PC-9 (cell line): ENCODE measurements around the gene ARHGAP6. TPM values are rescaled to one million over a fixed set of nuclear protein-coding genes. Genes with fewer than 3 reads are reported as not detected.
"Not testable (repeated sequence)": the region's sequence is repeated elsewhere in the genome, so short reads cannot be mapped to it uniquely, and the experiment has no call there.

ENCODE experiments used
- BruUV-seq: library from RNA; stranded (reverse); fragments of 400-500 nt; replicated peaks from 2 replicates; lab custom pipeline; 2021; lab: Mats Ljungman, UMichigan
- CTCF ChIA-PET: fragments of 300-600 bp; sonication (Branson Sonifier 250); formaldehyde crosslinking; loops from one replicate; lab custom pipeline; 2022; ENCODE audit warnings: antibody characterized with exemption; lab: Charles Lee
- POLR2A ChIA-PET: fragments of 300-600 bp; sonication (Branson Sonifier 250); formaldehyde crosslinking; loops from one replicate; lab custom pipeline; 2022; ENCODE audit warnings: antibody characterized with exemption; ENCODE audit not compliant: unreplicated experiment; lab: Charles Lee
- DNase-seq, 2 experiments: peaks; one replicate each; pipeline versions ENCODE4 v3.0.0 to v3.0.0-alpha.2; 2015 to 2022; ENCODE audit warnings: mixed read lengths in 1 of 2
- H2AFZ ChIP-seq: fragments of 200-600 bp; sonication (generic); 2 replicates; pipeline ENCODE4 v1.8.1; 2017; ENCODE audit warnings: antibody characterized with exemption
- H3F3A ChIP-seq: fragments of 200-600 bp; sonication (generic); 2 replicates; pipeline ENCODE4 v1.8.1; 2017; ENCODE audit warnings: antibody characterized with exemption, mild to moderate bottlenecking, low read depth; ENCODE audit not compliant: insufficient read depth
- H3K27ac ChIP-seq: fragments of 200-600 bp; sonication (generic); 2 replicates; pipeline ENCODE4 v1.6.1; 2016; ENCODE audit warnings: mixed run types
- H3K27me3 ChIP-seq: fragments of 200-600 bp; sonication (generic); 2 replicates; pipeline ENCODE4 v1.6.1; 2016; ENCODE audit warnings: low read depth, mixed run types; ENCODE audit not compliant: insufficient read depth
- H3K36me3 ChIP-seq: fragments of 200-600 bp; sonication (generic); 2 replicates; pipeline ENCODE4 v1.6.1; 2016; ENCODE audit warnings: low read depth, mixed run types
- H3K4me1 ChIP-seq: fragments of 200-600 bp; sonication (generic); replicated peaks from 2 replicates; pipeline ENCODE4 v1.6.1; 2016; ENCODE audit warnings: mixed run types; ENCODE audit not compliant: insufficient read depth
- H3K4me2 ChIP-seq: fragments of 200-600 bp; sonication (generic); 2 replicates; pipeline ENCODE4 v1.6.1; 2017; ENCODE audit warnings: mixed run types
- H3K4me3 ChIP-seq: fragments of 200-600 bp; sonication (generic); 2 replicates; pipeline ENCODE4 v1.6.1; 2016; ENCODE audit warnings: mixed run types
- H3K79me2 ChIP-seq: fragments of 200-600 bp; sonication (generic); 2 replicates; pipeline ENCODE4 v1.6.1; 2017; ENCODE audit warnings: low read depth, mixed run types
- H3K9me2 ChIP-seq: fragments of 200-600 bp; sonication (generic); 2 replicates; pipeline ENCODE4 v1.8.1; 2017; ENCODE audit warnings: mild to moderate bottlenecking; ENCODE audit not compliant: insufficient read depth
- H3K9me3 ChIP-seq: fragments of 200-600 bp; sonication (generic); 2 replicates; pipeline ENCODE4 v1.8.1; 2016; ENCODE audit warnings: low read depth; ENCODE audit not compliant: insufficient read depth
- H4K20me1 ChIP-seq: fragments of 200-600 bp; sonication (generic); 2 replicates; pipeline ENCODE4 v1.8.1; 2017; ENCODE audit not compliant: insufficient read depth
- EZH2 ChIP-seq: fragments of 200-600 bp; sonication (generic); IDR thresholded peaks from 2 replicates; pipeline ENCODE4 v1.8.0; 2017; ENCODE audit warnings: antibody characterized with exemption, low read depth
- intact Hi-C: fragments of 100-400 bp; cut with micrococcal nuclease; formaldehyde crosslinking; loops from one replicate; pipeline ENCODE4 v1.10.0; 2022; ENCODE audit not compliant: unreplicated experiment
- total RNA-seq: library from RNA; stranded (reverse); gene quantifications from 2 replicates; pipeline ENCODE4 v1.2.3, GENCODE V29; 2021
- TF ChIP-seq, protein P1 (sequence below): fragments of 200-600 bp; sonication (generic); conservative IDR thresholded peaks from 2 replicates; pipeline ENCODE4 v1.6.1; 2017; ENCODE audit warnings: mixed run types, antibody characterized with exemption, mild to moderate bottlenecking, moderate library complexity

The ARHGAP6 gene
- total RNA-seq, 1 experiment from 2014 or later = not detected

GRCh38 chrX:11626351-11626750 lies 39.4 kb downstream of the ARHGAP6 start:
- ChIA-PET CTCF (no interaction called here), POLR2A (no interaction called here)
- intact Hi-C loops = no loop called here
- no peaks in the 10 kb centered on the region for H3K27me3 ChIP-seq
- H3K4me2 ChIP-seq = no peak overlapping the region
- H3K79me2 ChIP-seq = no peaks in the 10 kb centered on the region
- TF ChIP-seq, protein P1, sequence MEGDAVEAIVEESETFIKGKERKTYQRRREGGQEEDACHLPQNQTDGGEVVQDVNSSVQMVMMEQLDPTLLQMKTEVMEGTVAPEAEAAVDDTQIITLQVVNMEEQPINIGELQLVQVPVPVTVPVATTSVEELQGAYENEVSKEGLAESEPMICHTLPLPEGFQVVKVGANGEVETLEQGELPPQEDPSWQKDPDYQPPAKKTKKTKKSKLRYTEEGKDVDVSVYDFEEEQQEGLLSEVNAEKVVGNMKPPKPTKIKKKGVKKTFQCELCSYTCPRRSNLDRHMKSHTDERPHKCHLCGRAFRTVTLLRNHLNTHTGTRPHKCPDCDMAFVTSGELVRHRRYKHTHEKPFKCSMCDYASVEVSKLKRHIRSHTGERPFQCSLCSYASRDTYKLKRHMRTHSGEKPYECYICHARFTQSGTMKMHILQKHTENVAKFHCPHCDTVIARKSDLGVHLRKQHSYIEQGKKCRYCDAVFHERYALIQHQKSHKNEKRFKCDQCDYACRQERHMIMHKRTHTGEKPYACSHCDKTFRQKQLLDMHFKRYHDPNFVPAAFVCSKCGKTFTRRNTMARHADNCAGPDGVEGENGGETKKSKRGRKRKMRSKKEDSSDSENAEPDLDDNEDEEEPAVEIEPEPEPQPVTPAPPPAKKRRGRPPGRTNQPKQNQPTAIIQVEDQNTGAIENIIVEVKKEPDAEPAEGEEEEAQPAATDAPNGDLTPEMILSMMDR = no peak
- TF ChIP-seq EZH2 = no peak
- H2AFZ ChIP-seq = no peak overlapping the region
- H3K4me1 ChIP-seq = no peaks in the 10 kb centered on the region
- no TSS peak for BruUV-seq
- H3K9me3 ChIP-seq = no peaks in the 10 kb centered on the region
- H3K27ac ChIP-seq = no peak overlapping the region
- H3F3A ChIP-seq = no peaks in the 10 kb centered on the region
- H3K9me2 ChIP-seq = no peaks in the 10 kb centered on the region
- H3K36me3 ChIP-seq = no peaks in the 10 kb centered on the region
- DNase-seq = no peak
- H3K4me3 ChIP-seq = no peak overlapping the region
- no peaks in the 10 kb centered on the region for H4K20me1 ChIP-seq

GRCh38 chrX:11619441-11619840 lies 46.3 kb downstream of the ARHGAP6 start:
- Histone ChIP-seq H3K4me3 (no peak overlapping the region), H3K9me3 (no peaks in the 10 kb centered on the region), H3F3A (no peaks in the 10 kb centered on the region), H3K4me2 (no peak overlapping the region), H4K20me1 (no peaks in the 10 kb centered on the region), H3K36me3 (no peaks in the 10 kb centered on the region), H2AFZ (no peak overlapping the region), H3K79me2 (no peaks in the 10 kb centered on the region), H3K4me1 (no peaks in the 10 kb centered on the region), H3K9me2 (no peaks in the 10 kb centered on the region), H3K27ac (no peak overlapping the region), H3K27me3 (no peaks in the 10 kb centered on the region)
- ChIA-PET CTCF (no interaction called here), POLR2A (no interaction called here)
- BruUV-seq = no TSS peak
- no peak for DNase-seq
- TF ChIP-seq, protein P1 = no peak
- no peak for TF ChIP-seq EZH2
- intact Hi-C loops = no loop called here

DNA sequence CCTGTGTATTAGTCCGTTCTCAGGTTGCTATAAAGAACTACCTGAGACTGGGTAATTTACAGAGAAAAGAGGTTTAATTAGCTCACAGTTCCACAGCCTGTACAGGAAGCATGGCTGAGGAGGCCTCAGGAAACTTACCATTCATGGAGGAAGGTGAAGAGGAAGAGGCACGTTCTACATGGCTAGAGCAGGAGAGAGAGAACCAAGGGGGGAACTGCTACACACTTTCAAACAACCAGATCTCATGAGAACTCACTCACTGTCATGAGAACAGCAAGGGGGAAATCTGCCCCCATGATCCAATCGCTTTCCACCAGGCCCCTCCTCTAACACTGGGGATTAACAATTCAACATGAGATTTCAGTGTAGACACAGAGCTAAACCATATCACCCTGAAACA lies 51.5 kb downstream of the ARHGAP6 start:
- H3K9me2 ChIP-seq, H3K4me2 ChIP-seq, intact Hi-C loops, CTCF ChIA-PET, H3K36me3 ChIP-seq, POLR2A ChIA-PET, H4K20me1 ChIP-seq, H3K27me3 ChIP-seq, H3F3A ChIP-seq, H3K9me3 ChIP-seq, DNase-seq, H3K4me3 ChIP-seq, H3K27ac ChIP-seq, BruUV-seq, H3K4me1 ChIP-seq, H2AFZ ChIP-seq, H3K79me2 ChIP-seq: not testable (repeated sequence)

DNA sequence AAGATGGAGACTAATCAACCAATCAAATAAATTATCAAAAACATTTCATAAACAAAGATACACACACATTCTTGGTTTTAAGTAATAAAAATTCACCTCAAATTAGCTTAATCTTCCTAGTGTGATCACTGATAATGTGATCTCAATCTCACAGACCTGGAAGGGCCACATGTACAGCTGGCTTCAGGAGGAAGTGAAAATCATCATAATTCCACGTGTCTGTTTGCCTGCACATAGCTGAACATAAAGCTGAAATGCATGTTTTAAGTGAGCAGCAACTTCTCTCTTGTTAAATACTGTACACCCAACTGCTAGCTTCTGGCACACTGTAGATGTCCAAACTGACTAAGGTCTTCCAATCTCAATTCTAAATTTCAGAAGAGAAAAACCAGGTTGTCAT lies 53.8 kb downstream of the ARHGAP6 start:
- POLR2A ChIA-PET = no interaction called here
- no peaks in the 10 kb centered on the region for H3K9me2 ChIP-seq
- H3K27ac ChIP-seq = no peak overlapping the region
- H3K4me1 ChIP-seq = no peaks in the 10 kb centered on the region
- no peaks in the 10 kb centered on the region for H3F3A ChIP-seq
- no peak overlapping the region for H2AFZ ChIP-seq
- H3K4me3 ChIP-seq = no peak overlapping the region
- no peak for DNase-seq
- no peaks in the 10 kb centered on the region for H3K27me3 ChIP-seq
- no peaks in the 10 kb centered on the region for H3K79me2 ChIP-seq
- no TSS peak for BruUV-seq
- no peaks in the 10 kb centered on the region for H3K36me3 ChIP-seq
- intact Hi-C loops = no loop called here
- TF ChIP-seq, protein P1 = no peak
- TF ChIP-seq EZH2 = no peak
- H4K20me1 ChIP-seq = no peaks in the 10 kb centered on the region
- CTCF ChIA-PET = no interaction called here
- no peaks in the 10 kb centered on the region for H3K9me3 ChIP-seq
- no peak overlapping the region for H3K4me2 ChIP-seq
